HEK293 (cell line): Measurements from ENCODE around the gene FLCN.

ENCODE experiments used
- CTCF ChIA-PET: fragments of 350-600 bp; formaldehyde crosslinking; extraction: SDS; loops from one replicate; lab custom pipeline; 2021; ENCODE audit warnings: antibody characterized with exemption; lab: Yijun Ruan, JAX
- POLR2A ChIA-PET: fragments of 300-600 bp; formaldehyde crosslinking; extraction: SDS; loops from one replicate; lab custom pipeline; 2020; ENCODE audit warnings: antibody characterized with exemption, inconsistent platforms; lab: Yijun Ruan, JAX
- H3K27ac ChIP-seq: fragments of 200-500 bp; sonication (Bioruptor generic); 2 replicates; pipeline ENCODE4 v1.5.1; 2014; ENCODE audit warnings: low read depth, low read length, control low read depth, inconsistent platforms; ENCODE audit errors: extremely low read depth
- H3K36me3 ChIP-seq, 2 experiments: fragments of 200-500 bp in 1 of 2; sonication (Bioruptor generic) in 1 of 2; 1 replicate in 1 of 2; 2 replicates in 1 of 2; pipeline ENCODE4 v1.5.1; 2014 to 2017; ENCODE audit warnings: inconsistent platforms in 2 of 2, low read length in 2 of 2; ENCODE audit not compliant: control insufficient read depth in 2 of 2, insufficient read depth in 1 of 2
- H3K4me1 ChIP-seq: fragments of 200-500 bp; sonication (Bioruptor generic); 2 replicates; pipeline ENCODE4 v1.5.1; 2014; ENCODE audit warnings: mild to moderate bottlenecking, low read length, inconsistent platforms; ENCODE audit not compliant: control insufficient read depth, insufficient read depth
- H3K4me3 ChIP-seq: 2 replicates; pipeline ENCODE4 v1.5.1; 2011; ENCODE audit warnings: low read depth, mild to moderate bottlenecking, control low read depth, low read length, moderate library complexity
- H3K9me3 ChIP-seq: fragments of 200-500 bp; sonication (Bioruptor generic); 2 replicates; pipeline ENCODE4 v1.5.1; 2014; ENCODE audit warnings: low read depth, low read length, inconsistent platforms; ENCODE audit not compliant: control insufficient read depth, insufficient read depth
- GFI1B ChIP-seq: fragments of 450-650 bp; formaldehyde crosslinking; IDR thresholded peaks from 2 replicates; pipeline ENCODE4 v1.5.1; 2016; ENCODE audit warnings: missing biosample characterization, missing genetic modification characterization
- GLIS1 ChIP-seq: fragments of 450-650 bp; formaldehyde crosslinking; IDR thresholded peaks from 2 replicates; pipeline ENCODE4 v1.5.1; 2016; ENCODE audit warnings: missing biosample characterization, missing genetic modification characterization
- MEIS1 ChIP-seq: sonication (generic); formaldehyde crosslinking; IDR thresholded peaks from 2 replicates; pipeline ENCODE4 v1.8.1; 2022; ENCODE audit warnings: missing genetic modification reagents, mild to moderate bottlenecking, borderline replicate concordance
- OSR2 ChIP-seq: fragments of 450-650 bp; formaldehyde crosslinking; IDR thresholded peaks from 2 replicates; pipeline ENCODE4 v1.5.1; 2016; ENCODE audit warnings: missing biosample characterization, missing genetic modification characterization
- REPIN1 ChIP-seq: fragments of 450-650 bp; formaldehyde crosslinking; IDR thresholded peaks from 2 replicates; pipeline ENCODE4 v1.5.1; 2017; ENCODE audit warnings: missing biosample characterization, missing genetic modification characterization, low read depth
- SP7 ChIP-seq: fragments of 450-650 bp; formaldehyde crosslinking; IDR thresholded peaks from 2 replicates; pipeline ENCODE4 v1.5.1; 2016; ENCODE audit warnings: missing biosample characterization, missing genetic modification characterization
- ZFP69B ChIP-seq: fragments of 450-650 bp; formaldehyde crosslinking; IDR thresholded peaks from 2 replicates; pipeline ENCODE4 v1.5.1; 2016; ENCODE audit warnings: missing biosample characterization, missing genetic modification characterization
- ZIC2 ChIP-seq: fragments of 450-650 bp; formaldehyde crosslinking; IDR thresholded peaks from 2 replicates; pipeline ENCODE4 v1.5.1; 2016; ENCODE audit warnings: missing biosample characterization, missing genetic modification characterization
- ZNF10 ChIP-seq: fragments of 450-650 bp; formaldehyde crosslinking; IDR thresholded peaks from 2 replicates; pipeline ENCODE4 v1.5.1; 2017; ENCODE audit warnings: missing biosample characterization, missing genetic modification characterization
- ZNF133 ChIP-seq: fragments of 450-650 bp; formaldehyde crosslinking; IDR thresholded peaks from 2 replicates; pipeline ENCODE4 v1.5.1; 2016; ENCODE audit warnings: missing biosample characterization, missing genetic modification characterization
- ZNF24 ChIP-seq: fragments of 450-650 bp; formaldehyde crosslinking; IDR thresholded peaks from 2 replicates; pipeline ENCODE4 v1.5.1; 2016; ENCODE audit warnings: missing biosample characterization, missing genetic modification characterization
- ZNF324 ChIP-seq: fragments of 450-650 bp; formaldehyde crosslinking; IDR thresholded peaks from 2 replicates; pipeline ENCODE4 v1.5.1; 2016; ENCODE audit warnings: missing biosample characterization, missing genetic modification characterization
- ZNF366 ChIP-seq: fragments of 450-650 bp; formaldehyde crosslinking; conservative IDR thresholded peaks from 2 replicates; pipeline ENCODE4 v1.5.1; 2016; ENCODE audit warnings: missing biosample characterization, missing genetic modification characterization
- ZNF416 ChIP-seq: fragments of 450-650 bp; formaldehyde crosslinking; IDR thresholded peaks from 2 replicates; pipeline ENCODE4 v1.5.1; 2016; ENCODE audit warnings: missing biosample characterization, missing genetic modification characterization
- ZNF423 ChIP-seq: fragments of 450-650 bp; formaldehyde crosslinking; IDR thresholded peaks from 2 replicates; pipeline ENCODE4 v1.5.1; 2016; ENCODE audit warnings: missing biosample characterization, missing genetic modification characterization
- ZNF629 ChIP-seq: fragments of 450-650 bp; formaldehyde crosslinking; IDR thresholded peaks from 2 replicates; pipeline ENCODE4 v1.5.1; 2017; ENCODE audit warnings: missing biosample characterization, missing genetic modification characterization
- ZNF660 ChIP-seq: fragments of 450-650 bp; IDR thresholded peaks from 2 replicates; pipeline ENCODE4 v1.5.1; 2018; ENCODE audit warnings: missing biosample characterization, mild to moderate bottlenecking, missing genetic modification characterization
- TF ChIP-seq, protein P1 (sequence below): fragments of 450-650 bp; formaldehyde crosslinking; IDR thresholded peaks from 2 replicates; pipeline ENCODE4 v1.5.1; 2016; ENCODE audit warnings: missing biosample characterization, missing genetic modification characterization
- TF ChIP-seq, protein P2 (sequence below): fragments of 450-650 bp; formaldehyde crosslinking; IDR thresholded peaks from 2 replicates; pipeline ENCODE4 v1.5.1; 2016; ENCODE audit warnings: missing biosample characterization, missing genetic modification characterization, low read depth
- TF ChIP-seq, protein P3 (sequence below): fragments of 450-650 bp; formaldehyde crosslinking; IDR thresholded peaks from 2 replicates; pipeline ENCODE4 v1.5.1; 2016; ENCODE audit warnings: missing biosample characterization, missing genetic modification characterization
- TF ChIP-seq, protein P4 (sequence below): fragments of 450-650 bp; formaldehyde crosslinking; IDR thresholded peaks from 2 replicates; pipeline ENCODE4 v1.5.1; 2016; ENCODE audit warnings: missing biosample characterization, missing genetic modification characterization
- TF ChIP-seq, protein P5 (sequence below): fragments of 450-650 bp; formaldehyde crosslinking; IDR thresholded peaks from 2 replicates; pipeline ENCODE4 v1.5.1; 2016; ENCODE audit warnings: missing biosample characterization, missing genetic modification characterization
- TF ChIP-seq, protein P6 (sequence below): fragments of 450-650 bp; formaldehyde crosslinking; IDR thresholded peaks from 2 replicates; pipeline ENCODE4 v1.5.1; 2016; ENCODE audit warnings: missing biosample characterization, missing genetic modification characterization

FLCN gene

DNA sequence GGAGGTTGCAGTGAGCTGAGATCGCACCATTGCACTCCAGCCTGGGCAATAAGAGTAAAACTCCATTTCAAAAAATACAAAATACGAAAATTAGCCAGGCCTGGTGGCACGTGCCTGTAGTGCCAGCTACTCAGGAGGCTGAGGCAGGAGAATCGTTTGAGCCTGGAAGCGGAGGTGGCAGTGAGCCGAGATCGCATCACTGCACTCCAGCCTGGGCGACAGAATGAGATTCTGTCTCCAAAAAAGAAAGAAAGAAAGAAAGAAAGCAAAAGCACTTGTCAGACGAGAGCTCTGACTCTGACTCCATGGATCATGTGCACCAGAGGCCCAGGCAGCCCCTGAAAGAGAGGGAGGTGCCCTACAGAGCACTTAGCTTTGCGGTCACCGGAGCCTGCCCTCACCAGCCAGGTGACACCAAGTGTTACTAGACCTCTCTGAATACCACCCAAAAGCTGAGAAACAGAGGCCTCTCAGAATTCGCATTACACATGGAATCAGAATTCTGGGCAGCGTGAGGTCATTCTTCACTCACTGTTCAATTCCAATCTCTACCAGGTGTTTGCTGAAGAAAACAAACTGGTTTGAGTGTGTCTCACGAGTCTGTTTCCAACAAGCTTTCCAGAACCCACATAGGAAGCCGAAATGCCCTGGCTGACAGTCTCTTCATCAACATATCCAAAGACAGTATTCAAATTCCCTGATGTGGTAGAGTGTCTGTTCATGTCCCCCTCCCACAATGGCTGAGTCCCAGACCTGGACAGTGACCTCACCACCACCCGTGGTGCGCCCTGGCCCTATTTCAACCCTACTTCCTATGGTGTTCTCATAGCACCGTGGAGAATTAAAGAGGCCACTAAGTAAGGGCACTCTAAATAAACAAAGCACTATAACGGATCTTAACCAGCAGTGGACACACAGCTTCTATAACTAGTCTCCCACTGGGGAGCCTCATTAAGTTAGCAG lies 1.5 kb downstream of the FLCN start:
- Histone ChIP-seq H3K4me3 (peak overlapping the region; percentile 100), H3K9me3 (no peaks in the 10 kb centered on the region), H3K36me3 (peaks cover 12 to 23% of the 10 kb centered on the region in 2 experiments), H3K4me1 (peaks cover 7% of the 10 kb centered on the region; the same call in 1 of the 2 replicates), H3K27ac (no peak overlapping the region)
- ChIA-PET CTCF (interaction anchor here (0.8 to 1.3 kb wide), 5 partner anchors 39 to 378 kb away, joined by 3 to 4 read pairs (median 3); no protein-coding TSS in a partner anchor), POLR2A (interaction anchor here (0.6 to 2.7 kb wide), 6 partner anchors 9 to 66 kb away, joined by 3 to 11 read pairs (median 5); partner anchors contain the start of gene COPS3)
- TF ChIP-seq ZNF133 (no peak), ZNF24 (peak; percentile 60; the same call in 1 of the 2 replicates), ZNF660 (tag by site-specific recombination) (0 out of 2 replicates have a peak, but pooled peaks have one; percentile 2), ZNF423 (tag by site-specific recombination) (peak; percentile 56; the same call in 1 of the 2 replicates), ZNF366 (0 out of 2 replicates have a peak, but pooled peaks have one; percentile 38), OSR2 (tag by site-specific recombination) (0 out of 2 replicates have a peak, but pooled peaks have one; percentile 16), ZFP69B (0 out of 2 replicates have a peak, but pooled peaks have one; percentile 15), ZNF324 (tag by site-specific recombination) (0 out of 2 replicates have a peak, but pooled peaks have one; percentile 37), REPIN1 (tag by site-specific recombination) (no peak), ZNF10 (tag by site-specific recombination) (no peak), GFI1B (tag by site-specific recombination) (no peak), SP7 (tag by site-specific recombination) (peak; percentile 53; the same call in 1 of the 2 replicates), ZIC2 (peak; percentile 99), ZNF629 (tag by site-specific recombination) (peak; percentile 70), GLIS1 (tag by site-specific recombination) (peak; percentile 61), ZNF416 (no peak), MEIS1 (CRISPR knock-in tag) (no peak)
- TF ChIP-seq, protein P1, sequence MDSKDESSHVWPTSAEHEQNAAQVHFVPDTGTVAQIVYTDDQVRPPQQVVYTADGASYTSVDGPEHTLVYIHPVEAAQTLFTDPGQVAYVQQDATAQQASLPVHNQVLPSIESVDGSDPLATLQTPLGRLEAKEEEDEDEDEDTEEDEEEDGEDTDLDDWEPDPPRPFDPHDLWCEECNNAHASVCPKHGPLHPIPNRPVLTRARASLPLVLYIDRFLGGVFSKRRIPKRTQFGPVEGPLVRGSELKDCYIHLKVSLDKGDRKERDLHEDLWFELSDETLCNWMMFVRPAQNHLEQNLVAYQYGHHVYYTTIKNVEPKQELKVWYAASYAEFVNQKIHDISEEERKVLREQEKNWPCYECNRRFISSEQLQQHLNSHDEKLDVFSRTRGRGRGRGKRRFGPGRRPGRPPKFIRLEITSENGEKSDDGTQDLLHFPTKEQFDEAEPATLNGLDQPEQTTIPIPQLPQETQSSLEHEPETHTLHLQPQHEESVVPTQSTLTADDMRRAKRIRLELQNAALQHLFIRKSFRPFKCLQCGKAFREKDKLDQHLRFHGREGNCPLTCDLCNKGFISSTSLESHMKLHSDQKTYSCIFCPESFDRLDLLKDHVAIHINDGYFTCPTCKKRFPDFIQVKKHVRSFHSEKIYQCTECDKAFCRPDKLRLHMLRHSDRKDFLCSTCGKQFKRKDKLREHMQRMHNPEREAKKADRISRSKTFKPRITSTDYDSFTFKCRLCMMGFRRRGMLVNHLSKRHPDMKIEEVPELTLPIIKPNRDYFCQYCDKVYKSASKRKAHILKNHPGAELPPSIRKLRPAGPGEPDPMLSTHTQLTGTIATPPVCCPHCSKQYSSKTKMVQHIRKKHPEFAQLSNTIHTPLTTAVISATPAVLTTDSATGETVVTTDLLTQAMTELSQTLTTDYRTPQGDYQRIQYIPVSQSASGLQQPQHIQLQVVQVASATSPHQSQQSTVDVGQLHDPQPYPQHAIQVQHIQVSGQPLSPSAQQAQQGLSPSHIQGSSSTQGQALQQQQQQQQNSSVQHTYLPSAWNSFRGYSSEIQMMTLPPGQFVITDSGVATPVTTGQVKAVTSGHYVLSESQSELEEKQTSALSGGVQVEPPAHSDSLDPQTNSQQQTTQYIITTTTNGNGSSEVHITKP, result peak; percentile 81
- TF ChIP-seq, protein P2, sequence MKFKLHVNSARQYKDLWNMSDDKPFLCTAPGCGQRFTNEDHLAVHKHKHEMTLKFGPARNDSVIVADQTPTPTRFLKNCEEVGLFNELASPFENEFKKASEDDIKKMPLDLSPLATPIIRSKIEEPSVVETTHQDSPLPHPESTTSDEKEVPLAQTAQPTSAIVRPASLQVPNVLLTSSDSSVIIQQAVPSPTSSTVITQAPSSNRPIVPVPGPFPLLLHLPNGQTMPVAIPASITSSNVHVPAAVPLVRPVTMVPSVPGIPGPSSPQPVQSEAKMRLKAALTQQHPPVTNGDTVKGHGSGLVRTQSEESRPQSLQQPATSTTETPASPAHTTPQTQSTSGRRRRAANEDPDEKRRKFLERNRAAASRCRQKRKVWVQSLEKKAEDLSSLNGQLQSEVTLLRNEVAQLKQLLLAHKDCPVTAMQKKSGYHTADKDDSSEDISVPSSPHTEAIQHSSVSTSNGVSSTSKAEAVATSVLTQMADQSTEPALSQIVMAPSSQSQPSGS (tag by site-specific recombination), result peak; percentile 78
- TF ChIP-seq, protein P3, sequence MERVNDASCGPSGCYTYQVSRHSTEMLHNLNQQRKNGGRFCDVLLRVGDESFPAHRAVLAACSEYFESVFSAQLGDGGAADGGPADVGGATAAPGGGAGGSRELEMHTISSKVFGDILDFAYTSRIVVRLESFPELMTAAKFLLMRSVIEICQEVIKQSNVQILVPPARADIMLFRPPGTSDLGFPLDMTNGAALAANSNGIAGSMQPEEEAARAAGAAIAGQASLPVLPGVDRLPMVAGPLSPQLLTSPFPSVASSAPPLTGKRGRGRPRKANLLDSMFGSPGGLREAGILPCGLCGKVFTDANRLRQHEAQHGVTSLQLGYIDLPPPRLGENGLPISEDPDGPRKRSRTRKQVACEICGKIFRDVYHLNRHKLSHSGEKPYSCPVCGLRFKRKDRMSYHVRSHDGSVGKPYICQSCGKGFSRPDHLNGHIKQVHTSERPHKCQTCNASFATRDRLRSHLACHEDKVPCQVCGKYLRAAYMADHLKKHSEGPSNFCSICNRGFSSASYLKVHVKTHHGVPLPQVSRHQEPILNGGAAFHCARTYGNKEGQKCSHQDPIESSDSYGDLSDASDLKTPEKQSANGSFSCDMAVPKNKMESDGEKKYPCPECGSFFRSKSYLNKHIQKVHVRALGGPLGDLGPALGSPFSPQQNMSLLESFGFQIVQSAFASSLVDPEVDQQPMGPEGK (tag by site-specific recombination), result 0 out of 2 replicates have a peak, but pooled peaks have one; percentile 31
- TF ChIP-seq, protein P4, sequence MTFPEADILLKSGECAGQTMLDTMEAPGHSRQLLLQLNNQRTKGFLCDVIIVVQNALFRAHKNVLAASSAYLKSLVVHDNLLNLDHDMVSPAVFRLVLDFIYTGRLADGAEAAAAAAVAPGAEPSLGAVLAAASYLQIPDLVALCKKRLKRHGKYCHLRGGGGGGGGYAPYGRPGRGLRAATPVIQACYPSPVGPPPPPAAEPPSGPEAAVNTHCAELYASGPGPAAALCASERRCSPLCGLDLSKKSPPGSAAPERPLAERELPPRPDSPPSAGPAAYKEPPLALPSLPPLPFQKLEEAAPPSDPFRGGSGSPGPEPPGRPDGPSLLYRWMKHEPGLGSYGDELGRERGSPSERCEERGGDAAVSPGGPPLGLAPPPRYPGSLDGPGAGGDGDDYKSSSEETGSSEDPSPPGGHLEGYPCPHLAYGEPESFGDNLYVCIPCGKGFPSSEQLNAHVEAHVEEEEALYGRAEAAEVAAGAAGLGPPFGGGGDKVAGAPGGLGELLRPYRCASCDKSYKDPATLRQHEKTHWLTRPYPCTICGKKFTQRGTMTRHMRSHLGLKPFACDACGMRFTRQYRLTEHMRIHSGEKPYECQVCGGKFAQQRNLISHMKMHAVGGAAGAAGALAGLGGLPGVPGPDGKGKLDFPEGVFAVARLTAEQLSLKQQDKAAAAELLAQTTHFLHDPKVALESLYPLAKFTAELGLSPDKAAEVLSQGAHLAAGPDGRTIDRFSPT (tag by site-specific recombination), result peak; percentile 74; the same call in 1 of the 2 replicates
- TF ChIP-seq, protein P5, sequence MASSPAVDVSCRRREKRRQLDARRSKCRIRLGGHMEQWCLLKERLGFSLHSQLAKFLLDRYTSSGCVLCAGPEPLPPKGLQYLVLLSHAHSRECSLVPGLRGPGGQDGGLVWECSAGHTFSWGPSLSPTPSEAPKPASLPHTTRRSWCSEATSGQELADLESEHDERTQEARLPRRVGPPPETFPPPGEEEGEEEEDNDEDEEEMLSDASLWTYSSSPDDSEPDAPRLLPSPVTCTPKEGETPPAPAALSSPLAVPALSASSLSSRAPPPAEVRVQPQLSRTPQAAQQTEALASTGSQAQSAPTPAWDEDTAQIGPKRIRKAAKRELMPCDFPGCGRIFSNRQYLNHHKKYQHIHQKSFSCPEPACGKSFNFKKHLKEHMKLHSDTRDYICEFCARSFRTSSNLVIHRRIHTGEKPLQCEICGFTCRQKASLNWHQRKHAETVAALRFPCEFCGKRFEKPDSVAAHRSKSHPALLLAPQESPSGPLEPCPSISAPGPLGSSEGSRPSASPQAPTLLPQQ (tag by site-specific recombination), result peak; percentile 29; the same call in 1 of the 2 replicates
- TF ChIP-seq, protein P6, sequence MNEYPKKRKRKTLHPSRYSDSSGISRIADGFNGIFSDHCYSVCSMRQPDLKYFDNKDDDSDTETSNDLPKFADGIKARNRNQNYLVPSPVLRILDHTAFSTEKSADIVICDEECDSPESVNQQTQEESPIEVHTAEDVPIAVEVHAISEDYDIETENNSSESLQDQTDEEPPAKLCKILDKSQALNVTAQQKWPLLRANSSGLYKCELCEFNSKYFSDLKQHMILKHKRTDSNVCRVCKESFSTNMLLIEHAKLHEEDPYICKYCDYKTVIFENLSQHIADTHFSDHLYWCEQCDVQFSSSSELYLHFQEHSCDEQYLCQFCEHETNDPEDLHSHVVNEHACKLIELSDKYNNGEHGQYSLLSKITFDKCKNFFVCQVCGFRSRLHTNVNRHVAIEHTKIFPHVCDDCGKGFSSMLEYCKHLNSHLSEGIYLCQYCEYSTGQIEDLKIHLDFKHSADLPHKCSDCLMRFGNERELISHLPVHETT (tag by site-specific recombination), result 0 out of 2 replicates have a peak, but pooled peaks have one; percentile 45
